GM18519 (cell line): ENCODE measurements around the gene LAPTM5.

ENCODE experiments used
- ATAC-seq: cut with Tn5 transposase; IDR thresholded peaks from one replicate; pipeline ENCODE4 v1.9.1; 2021; ENCODE audit warnings: mild to moderate bottlenecking, moderate library complexity; ENCODE audit not compliant: unreplicated experiment, low FRiP score

Gene LAPTM5

DNA sequence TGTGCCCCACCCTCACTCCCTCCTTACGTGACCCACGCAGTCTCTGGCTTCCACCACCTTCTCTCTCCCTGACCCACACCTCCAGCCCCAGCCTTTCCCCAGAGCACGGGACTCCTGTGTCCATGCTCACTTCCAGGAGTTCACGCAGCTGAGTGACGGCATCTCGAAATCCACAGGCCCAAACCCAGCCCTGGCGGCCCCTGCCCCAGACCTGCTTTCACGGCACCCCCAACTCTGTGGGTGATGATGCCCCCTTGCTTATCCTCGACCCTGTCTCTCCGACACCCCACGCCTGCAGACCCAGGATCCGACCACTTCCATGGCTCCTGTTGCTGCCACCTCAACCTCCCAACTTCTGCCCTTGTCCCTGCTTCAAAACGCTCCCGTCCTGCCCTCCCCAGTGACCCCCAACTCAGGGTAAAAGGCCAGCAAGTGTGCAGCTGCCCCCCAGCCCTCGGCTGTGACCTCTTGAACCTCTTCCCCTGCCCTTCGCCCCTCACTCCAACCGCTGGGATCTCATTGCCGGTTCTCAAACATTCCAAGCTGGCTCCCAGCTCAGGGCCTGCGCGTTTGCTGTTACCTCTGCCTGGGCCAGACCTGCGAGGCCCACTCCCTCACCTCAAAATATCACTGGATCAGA, 30.4 kb upstream of the LAPTM5 start:
- no peak for ATAC-seq

DNA sequence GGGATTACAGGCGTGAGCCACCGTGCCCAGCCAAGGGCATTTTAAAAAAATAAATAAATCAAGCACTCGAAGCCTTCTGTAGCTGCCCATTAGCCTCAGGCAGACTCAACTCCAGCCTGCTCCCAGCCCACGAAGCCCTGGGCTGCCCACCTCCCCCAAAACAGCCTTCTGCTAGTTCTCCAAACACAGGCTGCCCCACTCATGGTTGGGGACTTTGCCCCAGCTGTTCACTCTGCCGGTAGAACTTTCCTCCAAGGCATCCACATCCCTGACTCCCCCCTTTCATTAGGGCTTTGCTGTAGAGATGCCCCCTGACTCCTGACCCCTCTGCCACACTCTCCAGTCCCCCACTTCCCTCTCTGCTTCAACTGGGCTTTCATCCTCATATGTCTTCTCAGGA, 29.7 kb upstream of the LAPTM5 start:
- ATAC-seq, result no peak

DNA sequence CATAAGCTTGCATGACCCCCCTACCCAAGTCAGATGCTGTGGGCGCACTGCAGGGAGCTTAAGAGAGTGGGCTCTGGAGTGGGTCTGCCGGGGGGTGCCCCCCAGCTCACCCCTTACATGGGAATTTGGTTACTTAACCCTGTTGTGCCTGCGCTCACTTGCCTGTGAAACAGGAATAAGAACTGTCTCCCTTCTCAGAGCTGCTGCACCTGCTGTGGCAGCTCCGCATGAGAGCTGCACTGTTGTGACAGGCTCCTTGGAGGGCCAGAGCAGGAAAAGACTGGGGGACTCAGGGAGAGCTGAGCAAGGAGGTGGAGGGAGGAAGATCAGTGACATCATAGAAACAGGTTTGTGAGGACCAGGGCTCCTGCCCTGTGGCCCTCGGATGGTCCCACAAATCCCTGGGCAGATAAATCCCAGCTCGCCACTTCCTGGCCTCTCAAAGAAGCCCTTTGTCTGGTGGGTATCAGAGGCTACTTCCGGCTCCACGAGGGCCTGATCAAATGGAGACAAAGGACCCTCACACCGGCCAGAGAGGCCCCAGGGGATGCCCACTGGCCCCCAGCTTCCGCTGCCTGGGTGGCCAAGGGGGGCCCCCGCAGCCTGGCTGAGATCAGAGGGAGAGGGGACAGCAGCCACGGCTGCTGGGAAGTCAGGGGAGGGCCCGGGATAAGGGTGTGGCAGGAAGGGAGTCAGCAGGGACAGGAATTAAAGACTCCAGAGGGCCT, 28.9 kb upstream of the LAPTM5 start:
- ATAC-seq, result no peak

DNA sequence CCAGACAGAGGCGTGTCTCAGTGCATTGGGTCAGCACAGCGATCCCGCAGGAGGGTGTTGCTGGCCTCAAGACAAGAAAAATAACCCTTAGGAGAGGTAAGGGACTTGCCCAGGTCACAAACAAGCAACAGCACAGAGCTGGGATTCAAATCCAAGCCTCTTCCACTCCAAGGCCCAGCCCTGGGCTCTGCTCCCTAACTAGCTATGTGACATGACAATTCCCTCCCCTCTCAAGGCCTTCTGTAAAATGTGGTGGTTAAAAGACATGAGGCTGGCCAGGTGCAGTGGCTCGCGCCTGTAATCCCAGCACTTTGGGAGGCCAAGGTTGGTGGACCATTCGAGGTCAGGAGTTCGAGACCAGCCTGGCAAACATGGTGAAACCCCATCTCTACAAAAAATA, 28.1 kb upstream of the LAPTM5 start:
- ATAC-seq, result no peak

DNA sequence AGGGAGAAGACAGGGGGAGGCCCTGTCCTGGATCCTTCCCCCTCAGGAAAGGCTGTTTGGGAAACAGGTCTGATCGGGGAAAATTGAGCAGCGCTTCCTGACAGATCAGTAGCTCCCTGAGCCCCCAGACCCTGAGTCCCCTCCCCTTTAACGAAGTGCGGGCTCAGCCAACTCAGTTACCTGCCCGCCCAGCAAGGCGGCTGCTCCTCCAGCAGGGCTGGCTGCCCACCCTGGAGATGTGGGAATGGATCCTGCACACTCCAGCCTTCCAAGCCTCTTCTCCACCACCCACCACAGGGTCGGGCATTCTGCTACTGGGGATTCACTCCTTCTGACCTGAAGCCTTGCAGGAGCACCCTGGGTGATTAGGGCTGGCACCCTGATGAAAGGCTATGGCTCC, 27.6 kb upstream of the LAPTM5 start:
- no peak for ATAC-seq

DNA sequence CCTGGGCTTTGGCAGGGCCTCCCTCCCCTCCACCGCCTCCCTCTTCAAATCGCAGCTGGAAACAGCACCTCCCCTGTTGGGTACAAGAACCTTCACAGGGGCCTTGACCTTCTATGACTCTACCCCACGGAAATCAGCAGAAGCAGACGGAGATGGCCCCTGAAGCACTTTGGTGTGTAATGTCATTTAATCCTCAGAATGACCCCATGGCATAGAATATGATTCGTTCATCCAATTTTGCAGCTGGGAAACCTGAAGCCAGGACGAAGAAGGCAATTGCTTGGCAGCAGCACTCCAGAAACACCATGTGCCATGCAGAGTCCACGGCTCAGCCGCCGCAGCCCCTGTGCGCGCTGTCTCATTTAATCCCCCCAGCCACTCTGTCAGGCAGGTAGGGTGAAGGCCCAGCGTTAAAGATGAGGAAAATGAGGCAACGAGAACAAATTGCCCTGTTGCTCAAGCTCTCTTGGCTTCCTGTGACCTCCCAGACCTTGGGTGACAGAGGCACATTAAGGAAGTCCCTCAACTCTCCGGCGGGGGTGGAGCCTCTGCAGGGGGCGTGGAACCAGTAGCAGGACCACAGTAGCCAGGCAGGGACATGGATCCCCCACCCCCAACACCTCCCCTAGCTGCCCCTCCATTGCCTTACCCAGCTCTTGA, 25.8 kb upstream of the LAPTM5 start:
- ATAC-seq, result no peak

DNA sequence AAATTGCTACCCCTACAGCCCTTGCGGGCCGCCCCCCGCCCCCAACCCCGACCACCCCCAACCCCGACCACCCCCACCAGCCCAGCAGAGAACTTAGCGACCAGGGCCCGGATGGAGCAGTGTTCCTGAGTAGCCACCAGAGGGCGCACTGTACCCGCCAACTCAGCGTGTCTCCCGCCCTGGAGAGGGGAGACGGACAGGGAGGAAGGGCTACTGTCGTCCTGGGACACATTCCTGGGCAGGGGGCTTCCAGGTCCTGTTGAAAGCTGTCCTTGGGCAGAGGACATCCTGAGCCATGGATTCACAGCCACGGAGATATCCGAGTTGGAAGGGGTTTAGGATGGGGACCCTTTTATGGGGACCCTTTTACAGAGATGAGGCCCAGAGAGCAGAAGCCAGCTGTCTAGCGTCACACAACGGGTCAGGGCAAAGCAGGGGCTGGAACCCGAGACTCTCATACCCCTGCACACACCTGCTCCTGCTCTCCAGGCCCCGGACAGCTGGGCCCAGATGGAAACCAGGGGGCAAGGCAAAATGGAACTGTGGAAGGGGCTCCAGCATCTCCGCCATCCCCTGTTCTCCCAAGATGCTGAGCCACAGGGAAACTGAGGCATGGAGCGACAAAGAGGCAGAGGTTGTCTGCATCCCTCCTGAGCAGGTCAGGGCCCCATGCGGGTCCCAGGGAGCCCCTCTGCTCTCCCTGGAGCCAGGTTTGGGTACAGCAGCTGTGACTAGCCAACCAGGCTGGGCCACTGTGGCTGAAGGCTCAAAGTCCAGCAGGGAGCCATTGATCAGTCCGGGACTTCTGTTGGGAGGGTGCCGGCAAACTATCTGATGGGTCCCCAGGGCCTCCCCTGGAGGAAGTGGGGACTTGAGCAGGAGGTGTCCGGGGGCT, 25.0 kb upstream of the LAPTM5 start:
- ATAC-seq, result no peak

DNA sequence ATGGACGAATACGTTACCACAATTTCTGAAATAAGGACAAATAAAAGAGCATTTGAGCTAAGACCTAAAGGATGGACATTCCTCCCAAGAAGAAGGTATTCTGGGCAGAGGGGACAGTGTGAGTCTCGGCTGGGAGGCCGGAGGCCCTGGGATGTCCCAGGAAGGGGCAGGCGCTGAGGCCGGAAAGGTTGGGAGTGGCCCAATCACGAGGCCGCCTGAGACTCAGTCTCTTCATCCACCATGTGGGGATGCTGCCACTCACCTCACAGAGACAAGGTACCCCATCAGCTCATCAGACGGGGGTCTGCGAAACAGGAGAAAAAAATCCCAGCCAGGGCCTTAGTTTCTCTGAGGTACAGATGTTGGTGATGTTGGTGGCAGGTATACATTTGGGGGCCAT, 24.3 kb upstream of the LAPTM5 start:
- no peak for ATAC-seq

DNA sequence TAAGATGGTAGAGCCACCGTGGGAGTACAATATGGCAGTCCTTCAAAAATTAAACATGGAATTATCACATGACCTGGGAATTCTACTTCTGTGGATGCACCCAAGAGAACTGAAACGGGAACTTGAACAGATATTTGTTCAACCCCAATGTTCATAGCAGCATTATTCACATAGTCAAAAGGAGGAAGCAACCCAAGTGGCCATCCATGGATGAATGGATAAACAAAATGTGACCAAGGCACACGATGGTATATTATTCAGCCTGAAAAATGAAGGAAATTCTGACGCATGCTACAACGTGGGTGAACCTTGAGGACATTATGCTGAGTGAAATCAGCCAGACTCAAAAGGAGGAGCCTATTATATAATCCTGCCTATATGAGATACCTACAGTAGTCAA, 22.8 kb upstream of the LAPTM5 start:
- ATAC-seq, result no peak

DNA sequence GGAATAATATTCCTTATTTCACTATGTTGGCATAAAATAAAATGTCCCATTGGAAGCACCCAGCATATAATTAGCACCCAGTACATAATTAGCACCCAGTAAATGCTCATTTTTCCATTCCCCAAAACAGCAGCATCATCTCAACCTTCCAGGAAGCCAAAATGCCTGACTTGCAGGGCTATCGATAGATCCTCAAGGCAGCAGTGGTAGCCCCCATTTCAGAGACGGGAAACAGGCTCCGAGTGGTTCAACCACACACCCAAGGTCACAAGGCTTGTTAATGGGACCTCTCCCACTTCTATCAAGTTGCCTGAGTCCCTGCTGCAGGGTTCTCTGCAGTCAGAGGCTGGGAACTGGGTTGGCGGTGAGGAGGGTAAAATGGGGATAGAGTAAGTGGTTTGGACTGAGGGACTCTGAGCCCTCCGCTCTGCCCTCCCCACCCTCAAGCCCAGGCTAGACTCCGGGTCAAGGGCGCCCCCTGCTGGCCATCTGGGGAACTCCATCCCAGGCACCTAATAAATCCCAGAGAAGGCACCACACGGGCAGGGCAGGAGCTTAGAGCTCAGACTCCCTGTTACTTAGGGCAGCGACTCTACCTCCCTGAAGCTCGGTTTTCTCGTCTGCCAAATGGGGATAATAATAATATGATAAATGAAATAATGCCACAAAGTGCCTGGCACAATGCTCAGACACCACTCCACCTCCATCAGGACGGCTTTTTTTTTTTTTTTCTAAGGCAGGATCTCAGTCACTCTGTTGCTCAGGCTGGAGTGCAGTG, 21.9 kb upstream of the LAPTM5 start:
- ATAC-seq, result no peak

DNA sequence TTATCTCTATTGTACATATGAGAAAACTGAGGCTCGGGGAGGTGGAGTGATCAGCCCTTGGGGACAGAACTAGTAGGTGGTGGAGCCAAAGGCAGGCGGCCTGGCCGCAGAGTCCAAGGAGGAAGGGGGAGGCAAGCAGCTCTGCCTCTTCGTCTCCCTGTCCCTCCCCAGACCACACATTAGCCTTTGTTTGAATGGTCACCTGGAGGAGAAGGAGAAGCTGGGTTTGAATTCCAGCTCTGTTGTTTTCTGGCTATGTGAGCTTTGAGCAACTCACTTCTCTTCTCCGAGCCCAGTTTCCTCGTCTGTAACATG, 21.4 kb upstream of the LAPTM5 start:
- ATAC-seq, result no peak

DNA sequence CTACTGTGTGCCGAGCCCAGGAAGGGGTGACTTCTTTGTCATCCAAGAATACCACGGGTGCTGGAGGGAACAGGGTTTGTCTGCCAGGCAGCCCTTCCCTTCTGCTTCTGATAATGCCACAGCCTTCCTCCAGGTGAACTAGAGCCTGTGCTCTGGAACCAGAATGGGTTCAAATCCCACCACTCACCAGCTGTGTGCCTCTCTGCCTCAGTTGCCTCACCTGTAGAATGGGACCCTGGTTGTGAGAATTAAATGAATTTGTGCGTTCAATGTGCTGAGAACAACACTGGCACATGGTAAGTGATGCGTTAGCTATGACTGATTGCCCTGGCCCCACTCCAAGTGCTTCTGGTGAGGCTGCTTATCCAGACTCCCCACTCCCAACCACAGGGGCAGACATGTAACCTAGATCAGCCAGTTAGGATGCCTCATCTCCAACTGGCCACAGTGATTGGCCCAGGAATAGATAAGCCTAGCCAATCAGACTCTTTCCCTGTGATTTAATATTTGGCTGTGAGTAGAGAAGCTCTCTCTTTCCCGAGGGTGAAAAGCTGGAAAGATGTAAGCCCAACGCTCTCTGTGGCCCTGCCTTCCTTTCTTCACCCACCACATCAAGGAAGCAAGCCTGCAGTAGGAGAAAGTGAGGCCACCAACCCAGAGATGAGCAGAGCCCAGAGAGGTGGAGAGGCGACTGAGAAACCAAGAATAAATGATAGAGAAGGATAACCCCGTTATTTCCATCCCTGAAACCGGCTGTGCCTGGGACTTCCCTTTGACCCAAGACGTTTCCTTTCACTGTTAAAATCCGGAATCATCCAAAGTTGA, 20.8 kb upstream of the LAPTM5 start:
- ATAC-seq, result no peak

DNA sequence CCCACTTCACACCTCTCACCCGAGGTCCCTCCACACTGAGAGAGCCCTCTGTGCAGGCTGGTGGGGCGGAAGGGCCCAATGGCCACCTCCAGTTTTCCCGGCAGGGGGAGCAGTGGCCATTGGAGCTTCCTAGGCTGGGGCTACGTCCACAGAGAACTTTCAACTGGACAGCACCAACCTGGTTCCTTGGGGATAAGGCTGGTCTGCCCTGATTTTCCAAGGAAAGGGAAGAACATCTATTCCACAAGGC, 20.3 kb upstream of the LAPTM5 start:
- ATAC-seq, result no peak

DNA sequence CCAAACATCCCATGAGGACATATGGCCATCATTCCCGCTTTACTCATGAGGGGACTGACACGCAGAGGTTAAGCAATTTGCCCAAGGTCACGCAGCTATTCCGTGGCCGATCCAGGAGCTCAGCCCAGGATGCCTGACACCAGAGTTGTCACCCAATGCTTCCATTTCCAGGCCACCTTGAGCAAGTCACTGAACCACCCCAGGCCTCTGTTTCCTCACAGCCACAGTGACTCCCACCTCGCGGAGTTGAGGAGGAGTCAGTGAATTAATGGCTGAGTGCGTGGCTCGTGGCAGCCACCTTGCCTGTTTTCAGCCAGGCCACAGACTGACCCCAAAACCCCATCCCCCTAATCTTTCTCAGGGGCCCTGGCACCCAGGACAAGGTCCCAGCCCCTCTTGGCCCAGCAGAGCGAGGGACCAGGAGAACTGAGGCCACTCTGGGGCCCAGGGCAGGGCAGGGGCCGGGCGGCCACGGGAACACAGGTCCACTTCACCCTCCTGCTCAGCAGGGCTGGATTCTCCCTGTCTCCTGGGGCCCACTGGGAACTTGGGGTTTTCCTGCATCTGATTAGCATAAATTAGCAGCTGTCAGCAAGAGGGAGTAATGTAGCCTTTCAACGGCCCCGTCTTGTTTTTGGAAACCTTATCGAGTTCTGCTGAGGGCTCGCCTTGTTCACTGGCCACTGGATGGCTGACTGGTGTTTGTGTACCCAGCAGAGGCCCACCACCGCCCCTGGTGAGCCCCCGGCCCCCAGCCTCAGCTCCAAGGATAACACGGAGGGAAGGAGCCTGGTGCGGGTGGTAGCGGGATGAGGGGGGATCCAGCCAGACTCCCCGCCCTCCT, 19.7 kb upstream of the LAPTM5 start:
- ATAC-seq, result no peak

DNA sequence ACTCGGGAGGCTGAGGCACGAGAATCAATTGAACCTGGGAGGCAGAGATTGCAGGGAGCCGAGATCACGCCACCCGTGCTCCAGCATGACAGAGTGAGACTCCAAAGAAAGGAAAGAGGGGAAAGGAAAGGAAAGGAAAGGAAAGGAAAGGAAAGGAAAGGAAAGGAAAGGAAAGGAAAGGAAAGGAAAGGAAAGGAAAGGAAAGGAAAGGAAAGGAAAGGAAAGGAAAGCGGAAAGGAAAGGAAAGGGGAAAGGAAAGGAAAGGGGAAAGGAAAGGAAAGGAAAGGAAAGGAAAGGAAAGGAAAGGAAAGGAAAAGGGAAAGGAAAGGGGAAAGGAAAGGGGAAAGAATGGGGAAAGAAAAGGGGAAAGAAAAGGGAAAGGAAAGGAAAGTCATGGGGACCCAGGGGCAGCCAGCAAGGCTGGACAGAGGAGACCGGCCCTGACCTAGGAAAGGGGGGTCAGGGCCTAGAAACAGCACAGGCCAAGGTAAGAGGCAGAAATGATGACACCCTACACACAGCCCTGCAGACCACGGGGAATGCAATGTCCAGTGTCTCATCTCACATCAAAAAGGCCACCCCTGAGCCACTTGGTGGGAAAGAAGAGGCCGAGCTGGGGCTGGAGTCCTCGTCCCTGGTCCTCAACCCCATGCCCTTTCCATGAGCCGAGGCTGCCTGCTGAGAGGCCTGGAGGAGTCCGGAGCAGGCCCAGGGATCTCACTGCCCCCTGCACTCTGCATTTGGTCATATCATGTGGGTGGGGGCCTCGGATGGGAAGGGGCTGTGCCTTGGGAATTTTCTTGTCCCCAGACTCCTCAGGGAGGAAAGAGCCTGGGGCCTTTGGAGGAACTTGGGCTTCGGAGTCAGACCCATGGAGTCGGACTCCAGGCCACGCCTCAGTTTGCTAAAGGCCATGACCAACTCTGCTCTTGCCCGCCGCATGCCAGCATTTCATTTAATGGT, 18.8 kb upstream of the LAPTM5 start:
- no peak for ATAC-seq

DNA sequence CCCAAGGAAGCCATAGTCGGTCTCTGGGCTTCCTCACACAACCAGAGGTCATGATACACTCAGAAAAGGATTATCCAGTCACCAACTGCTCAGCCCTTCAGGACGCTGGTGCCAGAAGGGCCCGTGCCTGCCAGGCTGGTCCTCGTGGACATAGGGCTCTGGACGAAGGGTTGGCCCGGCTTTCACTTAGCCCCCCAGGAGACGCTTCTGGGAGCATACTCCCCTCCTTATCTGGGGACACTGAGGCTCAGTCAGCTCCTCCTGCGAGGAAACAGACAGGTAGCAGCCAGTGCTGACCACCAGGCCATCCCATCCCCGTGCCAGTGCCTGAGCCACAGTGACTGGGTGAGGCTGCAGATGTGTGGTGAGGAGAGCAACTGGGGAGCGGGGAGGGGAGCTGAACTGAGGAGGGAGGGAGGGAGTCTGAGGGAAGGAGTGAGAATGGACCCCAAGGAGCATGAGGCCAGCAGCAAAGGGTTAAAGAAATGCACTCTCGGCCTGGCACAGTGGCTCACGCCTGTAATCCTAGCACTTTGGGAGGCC, 17.9 kb upstream of the LAPTM5 start:
- ATAC-seq, result no peak

DNA sequence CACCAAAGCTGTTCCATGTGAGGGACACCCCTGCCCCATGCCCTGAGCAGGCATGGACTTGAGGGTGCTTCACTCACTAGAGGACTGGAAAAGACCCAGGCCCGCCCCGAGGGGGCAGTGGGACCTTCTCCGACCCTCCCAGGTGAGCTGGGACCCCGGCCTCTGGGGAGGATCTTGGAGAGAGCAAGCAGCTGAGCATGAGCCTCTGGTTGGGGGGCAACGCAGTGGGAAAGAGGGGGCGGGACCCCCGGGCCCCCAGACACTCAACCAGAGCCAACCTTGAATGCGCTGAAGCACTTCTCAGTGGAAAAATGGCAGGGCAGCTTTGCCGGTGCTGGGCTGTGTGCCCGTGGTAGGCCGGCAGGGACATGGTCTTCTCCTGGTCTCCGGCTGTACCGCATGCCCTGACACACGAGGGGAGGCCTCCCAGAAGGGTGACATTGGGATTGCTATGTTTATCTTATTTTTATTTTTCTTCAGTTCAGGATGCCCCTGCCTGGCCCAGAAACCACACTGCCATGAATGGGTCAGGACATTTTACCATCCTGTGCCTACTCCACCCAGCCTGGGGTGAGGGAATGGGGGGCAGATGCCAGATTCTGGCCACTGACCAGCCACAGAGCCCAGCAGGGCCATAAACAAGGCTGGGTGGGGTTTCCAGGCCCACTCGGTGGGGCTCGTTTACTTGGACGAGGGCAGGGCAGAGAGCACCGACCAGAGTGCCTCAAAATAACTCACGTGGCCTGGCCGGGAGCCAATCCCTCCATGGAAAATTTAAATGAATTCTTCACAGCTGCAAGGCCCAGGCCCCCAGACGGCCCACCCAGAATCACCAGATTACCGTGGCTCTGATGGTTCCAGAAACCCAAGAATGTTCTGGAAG, 17.2 kb upstream of the LAPTM5 start:
- ATAC-seq, result no peak
